Osteocyte (in vitro differentiated cells): ENCODE data around the gene PLCH2. TPM values are rescaled to one million over a fixed set of nuclear protein-coding genes. Genes with fewer than 3 reads are reported as not detected.

Experiments used
- DNase-seq: peaks from one replicate; pipeline ENCODE4 v3.0.0; 2021; ENCODE audit warnings: mixed read lengths; ENCODE audit not compliant: unreplicated experiment; ENCODE audit errors: extremely low spot score
- H3K27ac Mint-ChIP-seq: one replicate; pipeline ENCODE4 v1.8.0; 2021; ENCODE audit warnings: mild to moderate bottlenecking, mixed read lengths; ENCODE audit not compliant: unreplicated experiment
- H3K27me3 Mint-ChIP-seq: one replicate; pipeline ENCODE4 v1.8.0; 2021; ENCODE audit warnings: mixed read lengths; ENCODE audit not compliant: unreplicated experiment
- H3K36me3 Mint-ChIP-seq: one replicate; pipeline ENCODE4 v1.8.0; 2021; ENCODE audit warnings: mixed read lengths; ENCODE audit not compliant: unreplicated experiment
- H3K4me1 Mint-ChIP-seq: one replicate; pipeline ENCODE4 v1.8.0; 2021; ENCODE audit warnings: mixed read lengths; ENCODE audit not compliant: unreplicated experiment
- H3K4me3 Mint-ChIP-seq: one replicate; pipeline ENCODE4 v1.8.0; 2021; ENCODE audit warnings: mild to moderate bottlenecking, moderate library complexity, mixed read lengths; ENCODE audit not compliant: unreplicated experiment
- H3K9me3 Mint-ChIP-seq: one replicate; pipeline ENCODE4 v1.8.0; 2021; ENCODE audit warnings: mixed read lengths; ENCODE audit not compliant: unreplicated experiment
- total RNA-seq: library from RNA; stranded (reverse); gene quantifications from 2 replicates; pipeline ENCODE4 v1.2.1, GENCODE V29; 2021
- TF ChIP-seq, protein P1 (sequence below): fragments of 200-600 bp; sonication (generic); IDR thresholded peaks from 2 replicates; pipeline ENCODE4 v1.5.0; 2021; ENCODE audit warnings: antibody characterized with exemption, mild to moderate bottlenecking, moderate library complexity

PLCH2 gene
- total RNA-seq, 1 donor from 2014 or later, result 12.6 TPM

DNA sequence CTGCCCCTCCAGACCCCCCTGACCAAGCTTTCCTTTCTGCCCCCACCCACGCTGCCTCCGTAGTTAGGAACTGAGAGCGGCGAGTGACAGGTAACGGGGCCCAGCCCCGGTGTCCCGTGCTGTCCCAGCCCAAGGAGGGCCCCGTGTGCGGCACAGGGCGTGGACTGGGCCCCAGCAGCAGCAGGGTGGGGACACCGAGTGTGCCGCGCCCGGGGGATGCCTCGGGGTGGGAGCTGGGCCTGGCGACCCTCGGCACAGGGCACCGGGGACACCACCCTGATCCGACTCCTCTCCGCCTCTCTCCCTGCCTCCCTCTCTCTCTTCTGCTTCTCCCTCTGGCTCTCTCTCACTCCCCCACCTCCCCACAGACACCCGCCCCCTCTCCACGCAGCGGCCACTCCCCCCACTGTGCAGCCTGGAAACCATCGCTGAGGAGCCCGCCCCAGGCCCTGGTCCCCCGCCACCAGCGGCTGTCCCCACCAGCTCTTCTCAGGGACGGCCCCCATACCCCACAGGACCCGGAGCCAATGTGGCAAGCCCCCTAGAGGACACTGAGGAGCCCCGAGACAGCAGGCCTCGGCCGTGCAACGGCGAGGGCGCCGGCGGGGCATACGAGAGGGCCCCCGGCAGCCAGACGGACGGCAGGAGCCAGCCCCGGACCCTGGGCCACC is 27.6 kb downstream of the PLCH2 start:
- no peaks in the 10 kb centered on the region for H3K27me3 Mint-ChIP-seq
- H3K36me3 Mint-ChIP-seq, result no peaks in the 10 kb centered on the region
- TF ChIP-seq, protein P1, sequence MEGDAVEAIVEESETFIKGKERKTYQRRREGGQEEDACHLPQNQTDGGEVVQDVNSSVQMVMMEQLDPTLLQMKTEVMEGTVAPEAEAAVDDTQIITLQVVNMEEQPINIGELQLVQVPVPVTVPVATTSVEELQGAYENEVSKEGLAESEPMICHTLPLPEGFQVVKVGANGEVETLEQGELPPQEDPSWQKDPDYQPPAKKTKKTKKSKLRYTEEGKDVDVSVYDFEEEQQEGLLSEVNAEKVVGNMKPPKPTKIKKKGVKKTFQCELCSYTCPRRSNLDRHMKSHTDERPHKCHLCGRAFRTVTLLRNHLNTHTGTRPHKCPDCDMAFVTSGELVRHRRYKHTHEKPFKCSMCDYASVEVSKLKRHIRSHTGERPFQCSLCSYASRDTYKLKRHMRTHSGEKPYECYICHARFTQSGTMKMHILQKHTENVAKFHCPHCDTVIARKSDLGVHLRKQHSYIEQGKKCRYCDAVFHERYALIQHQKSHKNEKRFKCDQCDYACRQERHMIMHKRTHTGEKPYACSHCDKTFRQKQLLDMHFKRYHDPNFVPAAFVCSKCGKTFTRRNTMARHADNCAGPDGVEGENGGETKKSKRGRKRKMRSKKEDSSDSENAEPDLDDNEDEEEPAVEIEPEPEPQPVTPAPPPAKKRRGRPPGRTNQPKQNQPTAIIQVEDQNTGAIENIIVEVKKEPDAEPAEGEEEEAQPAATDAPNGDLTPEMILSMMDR, result no peak
- H3K4me1 Mint-ChIP-seq, result peaks cover 14% of the 10 kb centered on the region
- no peaks in the 10 kb centered on the region for H3K9me3 Mint-ChIP-seq
- H3K4me3 Mint-ChIP-seq, result no peak overlapping the region
- H3K27ac Mint-ChIP-seq, result no peak overlapping the region
- DNase-seq, result no peak

DNA sequence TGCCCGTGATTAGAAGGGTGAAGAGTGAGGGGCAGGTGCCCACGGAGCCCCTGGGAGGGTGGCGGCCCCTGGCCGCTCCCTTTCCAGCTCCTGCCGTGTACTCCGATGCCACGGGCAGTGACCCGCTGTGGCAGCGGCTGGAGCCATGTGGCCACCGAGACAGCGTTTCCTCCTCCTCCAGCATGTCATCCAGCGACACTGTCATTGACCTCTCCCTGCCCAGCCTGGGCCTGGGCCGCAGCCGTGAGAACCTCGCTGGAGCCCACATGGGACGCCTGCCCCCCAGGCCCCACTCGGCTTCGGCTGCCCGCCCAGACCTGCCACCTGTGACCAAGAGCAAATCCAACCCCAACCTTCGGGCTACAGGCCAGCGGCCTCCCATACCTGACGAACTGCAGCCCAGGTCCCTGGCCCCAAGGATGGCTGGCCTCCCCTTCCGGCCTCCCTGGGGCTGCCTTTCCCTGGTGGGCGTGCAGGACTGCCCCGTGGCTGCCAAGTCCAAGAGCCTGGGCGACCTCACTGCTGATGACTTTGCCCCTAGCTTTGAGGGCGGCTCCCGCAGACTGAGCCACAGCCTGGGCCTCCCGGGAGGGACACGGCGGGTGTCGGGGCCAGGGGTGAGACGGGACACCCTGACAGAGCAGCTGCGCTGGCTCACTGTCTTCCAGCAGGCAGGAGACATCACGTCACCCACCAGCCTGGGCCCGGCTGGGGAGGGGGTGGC is 28.3 kb downstream of the PLCH2 start:
- no peak for DNase-seq
- no peaks in the 10 kb centered on the region for H3K36me3 Mint-ChIP-seq
- no peak overlapping the region for H3K27ac Mint-ChIP-seq
- no peaks in the 10 kb centered on the region for H3K27me3 Mint-ChIP-seq
- H3K4me3 Mint-ChIP-seq, result no peak overlapping the region
- TF ChIP-seq, protein P1, result no peak
- H3K4me1 Mint-ChIP-seq, result peaks cover 14% of the 10 kb centered on the region
- H3K9me3 Mint-ChIP-seq, result no peaks in the 10 kb centered on the region

DNA sequence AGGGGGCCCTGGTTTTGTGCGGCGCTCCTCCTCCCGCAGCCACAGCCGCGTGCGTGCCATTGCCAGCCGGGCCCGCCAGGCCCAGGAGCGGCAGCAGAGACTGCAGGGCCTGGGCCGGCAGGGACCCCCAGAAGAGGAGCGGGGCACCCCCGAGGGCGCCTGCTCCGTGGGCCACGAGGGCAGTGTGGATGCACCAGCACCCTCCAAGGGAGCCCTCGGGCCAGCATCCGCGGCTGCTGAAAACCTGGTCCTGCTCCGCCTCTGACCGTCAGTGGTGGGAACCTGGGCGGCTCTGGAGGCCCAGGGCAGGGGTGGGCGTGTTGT is 28.8 kb downstream of the PLCH2 start:
- H3K4me1 Mint-ChIP-seq, result peaks cover 11% of the 10 kb centered on the region
- TF ChIP-seq, protein P1, result no peak
- H3K27ac Mint-ChIP-seq, result no peak overlapping the region
- DNase-seq, result no peak
- H3K36me3 Mint-ChIP-seq, result no peaks in the 10 kb centered on the region
- H3K9me3 Mint-ChIP-seq, result no peaks in the 10 kb centered on the region
- H3K4me3 Mint-ChIP-seq, result no peak overlapping the region
- H3K27me3 Mint-ChIP-seq, result no peaks in the 10 kb centered on the region

DNA sequence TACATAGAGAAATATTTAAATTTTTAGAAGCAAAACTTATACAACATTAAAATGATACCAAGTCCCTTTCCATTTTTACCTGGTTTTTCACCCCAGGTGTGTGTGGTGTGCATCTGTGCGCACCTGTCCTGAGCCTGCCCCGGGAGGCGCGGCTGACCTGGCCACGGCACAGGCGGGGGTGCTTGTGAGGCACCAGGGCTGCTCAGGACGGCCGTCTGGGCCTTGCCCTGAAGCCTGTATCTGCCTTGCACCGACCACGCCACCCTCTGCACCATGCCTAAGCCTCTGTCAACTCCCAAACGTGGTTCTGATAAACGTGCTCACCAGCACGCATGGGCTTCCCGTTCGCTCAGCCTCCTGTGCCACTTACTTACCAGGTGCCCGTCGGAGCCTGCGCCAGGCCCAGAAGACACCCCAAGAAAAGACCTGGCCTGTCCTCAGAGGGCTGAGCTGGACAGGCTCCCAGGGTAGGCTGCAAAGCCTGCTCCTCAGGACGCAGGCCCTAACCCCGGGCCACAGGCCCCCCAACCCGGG is 29.4 kb downstream of the PLCH2 start:
- no peak overlapping the region for H3K4me3 Mint-ChIP-seq
- no peak for DNase-seq
- no peaks in the 10 kb centered on the region for H3K9me3 Mint-ChIP-seq
- H3K27ac Mint-ChIP-seq, result no peak overlapping the region
- TF ChIP-seq, protein P1, result no peak
- H3K27me3 Mint-ChIP-seq, result no peaks in the 10 kb centered on the region
- peaks cover 5% of the 10 kb centered on the region for H3K4me1 Mint-ChIP-seq
- H3K36me3 Mint-ChIP-seq, result no peaks in the 10 kb centered on the region
